HUES6 (cell line): ENCODE results near the gene PRMT2.

ENCODE experiments used
- H3K27ac ChIP-seq: 2 replicates; pipeline ENCODE4 v1.7.0; 2013; ENCODE audit warnings: low read depth, mild to moderate bottlenecking, low read length, inconsistent platforms
- H3K27me3 ChIP-seq: 2 replicates; pipeline ENCODE4 v1.6.1; 2013; ENCODE audit warnings: low read length; ENCODE audit not compliant: control insufficient read depth, insufficient read depth
- H3K36me3 ChIP-seq: 2 replicates; pipeline ENCODE4 v1.6.1; 2013; ENCODE audit warnings: low read length; ENCODE audit not compliant: control insufficient read depth, insufficient read depth
- H3K4me1 ChIP-seq: 2 replicates; pipeline ENCODE4 v1.6.1; 2013; ENCODE audit warnings: low read length; ENCODE audit not compliant: control insufficient read depth, insufficient read depth
- H3K4me3 ChIP-seq: 2 replicates; pipeline ENCODE4 v1.5.1; 2013; ENCODE audit warnings: low read depth, low read length
- H3K9ac ChIP-seq: one replicate; pipeline ENCODE4 v1.6.1; 2013; ENCODE audit warnings: mild to moderate bottlenecking, low read length
- H3K9me3 ChIP-seq: 2 replicates; pipeline ENCODE4 v1.6.1; 2013; ENCODE audit warnings: low read depth, low read length; ENCODE audit not compliant: control insufficient read depth, insufficient read depth

PRMT2 gene

DNA sequence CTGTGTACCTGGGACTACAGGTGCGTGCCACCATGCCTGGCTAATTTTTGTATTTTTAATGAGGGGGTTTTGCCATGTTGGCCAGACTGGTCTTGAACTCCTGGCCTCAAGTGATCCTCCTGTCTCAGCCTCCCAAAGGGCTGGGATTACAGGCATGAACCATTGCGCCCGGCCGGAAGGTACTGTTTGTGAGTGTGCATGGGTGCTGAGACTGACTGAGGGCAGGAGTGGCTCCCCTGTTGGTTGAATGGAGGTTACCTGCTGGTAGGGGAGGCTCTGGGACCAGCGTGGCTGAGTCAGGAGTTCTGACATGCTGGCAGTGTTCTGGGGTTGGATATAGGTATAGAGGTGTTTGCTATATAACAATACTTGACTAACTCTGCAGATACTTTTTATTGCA is 10.4 kb downstream of the PRMT2 start:
- H3K4me1 ChIP-seq: no peaks in the 10 kb centered on the region
- H3K9ac ChIP-seq: no peak overlapping the region
- H3K27me3 ChIP-seq: no peaks in the 10 kb centered on the region
- H3K9me3 ChIP-seq: no peaks in the 10 kb centered on the region
- H3K36me3 ChIP-seq: peaks cover 81% of the 10 kb centered on the region
- no peak overlapping the region for H3K27ac ChIP-seq
- no peak overlapping the region for H3K4me3 ChIP-seq

DNA sequence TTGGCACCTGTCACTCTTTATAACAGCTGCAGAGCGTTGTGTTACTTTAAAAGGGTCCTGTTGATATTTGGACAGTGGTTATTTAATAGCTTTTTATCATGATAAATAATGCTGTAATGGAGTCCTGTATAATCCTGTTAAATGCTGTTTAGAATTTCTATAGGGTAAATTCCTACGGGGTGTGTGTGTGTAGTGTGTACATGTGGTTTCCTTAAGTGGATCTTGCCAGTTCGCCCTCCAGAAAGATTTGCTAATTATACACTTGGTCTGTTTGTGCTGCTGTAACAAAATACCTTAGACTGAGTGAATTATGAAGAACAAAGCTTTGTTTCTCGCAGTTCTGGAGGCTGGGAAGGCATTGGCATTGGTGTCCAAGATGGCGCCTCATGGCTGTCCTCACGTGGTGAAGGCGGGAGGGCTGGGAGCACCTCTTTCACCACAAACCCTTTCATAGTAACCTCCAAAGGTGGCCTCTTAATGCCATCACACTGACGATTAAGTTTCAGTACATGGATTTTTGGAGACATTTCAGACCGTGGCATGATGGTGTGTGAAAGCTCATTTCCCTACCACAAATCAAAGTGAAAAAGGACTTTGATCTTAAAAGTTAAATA is 11.2 kb downstream of the PRMT2 start:
- H3K27ac ChIP-seq: no peak overlapping the region
- no peak overlapping the region for H3K4me3 ChIP-seq
- H3K9me3 ChIP-seq: no peaks in the 10 kb centered on the region
- H3K36me3 ChIP-seq: peaks cover 81% of the 10 kb centered on the region
- no peaks in the 10 kb centered on the region for H3K4me1 ChIP-seq
- H3K9ac ChIP-seq: no peak overlapping the region
- no peaks in the 10 kb centered on the region for H3K27me3 ChIP-seq

DNA sequence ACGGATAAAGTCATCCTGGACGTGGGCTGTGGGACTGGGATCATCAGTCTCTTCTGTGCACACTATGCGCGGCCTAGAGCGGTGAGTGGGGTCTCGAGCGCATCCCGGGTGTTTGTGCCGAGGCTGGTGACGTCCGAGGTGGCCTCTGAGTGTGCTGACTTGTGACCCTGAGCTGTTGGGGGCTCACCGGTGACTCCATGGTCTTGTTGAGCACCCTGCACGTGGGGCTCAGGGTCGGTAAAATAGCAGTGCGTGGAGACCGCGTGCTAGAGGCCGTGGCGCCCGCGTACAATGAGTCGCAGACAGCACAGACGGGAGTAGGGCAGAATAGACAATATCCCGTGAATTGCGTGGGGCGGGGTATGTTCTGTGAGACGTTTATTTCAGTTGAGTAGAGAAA is 13.1 kb downstream of the PRMT2 start:
- Histone ChIP-seq H3K36me3 (peaks cover 95% of the 10 kb centered on the region), H3K27me3 (no peaks in the 10 kb centered on the region), H3K4me3 (no peak overlapping the region), H3K27ac (no peak overlapping the region), H3K4me1 (no peaks in the 10 kb centered on the region), H3K9me3 (no peaks in the 10 kb centered on the region), H3K9ac (no peak overlapping the region)

DNA sequence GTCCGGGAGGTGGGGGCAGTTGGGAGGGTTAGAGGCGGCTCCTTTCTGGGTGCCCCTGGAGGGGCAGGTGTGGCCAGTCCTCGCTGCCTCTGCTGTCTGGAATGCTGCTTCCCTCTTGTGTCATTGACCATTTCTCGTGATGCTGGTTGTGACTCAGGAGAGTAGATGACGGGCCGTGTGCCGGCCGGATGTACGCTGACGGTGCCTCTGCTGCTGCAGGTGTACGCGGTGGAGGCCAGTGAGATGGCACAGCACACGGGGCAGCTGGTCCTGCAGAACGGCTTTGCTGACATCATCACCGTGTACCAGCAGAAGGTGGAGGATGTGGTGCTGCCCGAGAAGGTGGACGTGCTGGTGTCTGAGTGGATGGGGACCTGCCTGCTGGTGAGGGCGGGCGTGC is 13.9 kb downstream of the PRMT2 start:
- no peaks in the 10 kb centered on the region for H3K27me3 ChIP-seq
- H3K4me3 ChIP-seq: no peak overlapping the region
- no peaks in the 10 kb centered on the region for H3K4me1 ChIP-seq
- no peak overlapping the region for H3K9ac ChIP-seq
- H3K27ac ChIP-seq: no peak overlapping the region
- H3K36me3 ChIP-seq: peaks cover 95% of the 10 kb centered on the region
- H3K9me3 ChIP-seq: peaks cover 2% of the 10 kb centered on the region; the same call in 1 of the 2 replicates

DNA sequence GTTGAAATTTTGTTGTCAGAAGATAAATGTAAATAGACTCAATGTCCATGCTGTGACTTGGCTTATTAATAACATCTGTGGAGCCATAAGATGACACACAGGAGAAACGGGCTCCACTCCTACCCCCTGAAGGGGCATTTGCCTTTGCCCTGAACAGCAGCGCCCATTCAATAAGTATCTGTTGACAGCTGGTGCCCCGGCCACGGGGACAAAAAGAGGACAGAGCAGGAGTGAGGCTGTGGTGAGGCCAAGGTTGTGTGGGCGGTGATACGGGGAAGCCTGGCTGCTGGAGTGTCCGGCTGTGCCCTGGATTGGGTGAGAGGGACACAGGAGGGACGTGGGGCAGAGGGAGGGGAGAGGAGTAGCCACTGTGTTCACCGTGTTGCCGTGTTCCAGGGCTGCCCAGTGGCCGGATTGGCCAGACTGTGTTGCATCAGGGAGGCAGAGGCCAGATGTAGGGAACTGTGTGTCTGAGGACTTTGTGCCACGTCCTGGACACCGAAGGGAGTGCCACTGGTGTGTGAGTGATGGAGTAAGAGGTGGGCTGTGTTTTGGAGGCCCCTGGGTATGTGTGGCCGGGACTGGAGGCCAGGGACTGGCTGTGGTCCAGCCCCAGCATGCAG is 15.1 kb downstream of the PRMT2 start:
- no peak overlapping the region for H3K27ac ChIP-seq
- peaks cover 95% of the 10 kb centered on the region for H3K36me3 ChIP-seq
- no peak overlapping the region for H3K9ac ChIP-seq
- H3K4me1 ChIP-seq: no peaks in the 10 kb centered on the region
- H3K9me3 ChIP-seq: peaks cover 11% of the 10 kb centered on the region; the same call in 1 of the 2 replicates
- no peaks in the 10 kb centered on the region for H3K27me3 ChIP-seq
- no peak overlapping the region for H3K4me3 ChIP-seq

DNA sequence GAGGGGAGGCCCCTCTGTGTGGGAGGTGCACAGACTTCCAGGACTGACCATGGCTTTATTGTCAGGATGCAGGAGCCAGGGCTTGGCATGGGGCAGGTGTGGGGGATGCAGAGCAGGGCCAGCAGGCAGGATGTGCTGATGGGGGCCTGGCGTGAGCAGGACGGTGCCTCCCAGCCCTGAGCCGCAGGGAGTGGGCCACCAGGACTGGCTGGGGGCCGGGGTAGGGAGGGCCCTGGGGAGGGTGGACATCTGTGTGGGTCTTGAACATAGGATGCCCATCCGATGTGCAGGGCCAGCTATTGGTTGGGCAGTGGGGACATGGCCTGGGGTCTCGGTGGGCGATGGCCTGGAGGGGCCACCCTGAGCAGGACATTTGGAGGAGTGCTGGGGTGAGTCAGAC is 15.6 kb downstream of the PRMT2 start:
- H3K4me1 ChIP-seq: no peaks in the 10 kb centered on the region
- H3K9me3 ChIP-seq: peaks cover 15% of the 10 kb centered on the region; the same call in 1 of the 2 replicates
- peaks cover 95% of the 10 kb centered on the region for H3K36me3 ChIP-seq
- H3K27ac ChIP-seq: no peak overlapping the region
- H3K9ac ChIP-seq: no peak overlapping the region
- H3K27me3 ChIP-seq: no peaks in the 10 kb centered on the region
- H3K4me3 ChIP-seq: no peak overlapping the region

DNA sequence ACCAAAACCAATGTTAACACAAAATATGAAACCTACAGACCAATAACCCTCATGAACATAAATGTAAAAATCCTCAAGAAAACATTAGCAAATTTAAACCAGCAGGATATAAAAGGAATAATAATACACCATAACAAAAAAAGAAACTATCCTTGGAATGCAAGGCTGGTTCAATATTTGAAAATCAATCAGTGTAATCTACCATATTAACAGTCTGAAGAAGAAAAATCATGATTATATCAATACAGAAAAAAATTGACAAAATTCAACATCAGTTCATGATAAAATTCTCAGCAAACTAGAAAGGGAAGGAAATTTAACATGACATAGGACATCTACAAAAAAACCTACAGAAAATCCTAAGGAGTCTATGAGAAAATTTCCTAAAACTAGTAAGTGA is 19.8 kb downstream of the PRMT2 start:
- peaks cover 66% of the 10 kb centered on the region for H3K36me3 ChIP-seq

DNA sequence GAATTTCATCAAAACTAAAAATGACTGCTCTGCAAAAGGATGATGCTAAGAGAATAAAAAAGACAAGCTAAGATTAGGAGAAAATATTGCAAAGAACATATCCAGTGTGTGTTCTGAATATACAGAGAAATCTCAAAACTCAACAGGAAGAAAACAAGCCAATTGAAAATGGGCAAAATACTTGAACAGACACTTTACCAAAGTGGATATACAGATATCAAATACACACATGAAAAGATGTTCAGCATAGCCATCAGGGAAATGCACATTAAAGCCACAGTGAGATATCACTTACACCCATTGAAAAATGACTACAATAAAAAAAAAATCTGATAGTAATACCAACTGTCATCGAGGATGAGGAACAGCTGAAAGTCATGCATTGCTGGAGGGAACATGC is 21.3 kb downstream of the PRMT2 start:
- Histone ChIP-seq H3K27ac (no peak overlapping the region), H3K9ac (no peak overlapping the region), H3K27me3 (no peaks in the 10 kb centered on the region), H3K9me3 (peaks cover 15% of the 10 kb centered on the region; the same call in 1 of the 2 replicates), H3K4me3 (no peak overlapping the region), H3K4me1 (no peaks in the 10 kb centered on the region), H3K36me3 (peaks cover 50% of the 10 kb centered on the region)

More for the DNA sequence above, 19.8 kb downstream of the PRMT2 start:
- peaks cover 15% of the 10 kb centered on the region; the same call in 1 of the 2 replicates for H3K9me3 ChIP-seq
- no peak overlapping the region for H3K9ac ChIP-seq
- H3K4me3 ChIP-seq: no peak overlapping the region
- H3K4me1 ChIP-seq: no peaks in the 10 kb centered on the region
- H3K27me3 ChIP-seq: no peaks in the 10 kb centered on the region
- no peak overlapping the region for H3K27ac ChIP-seq

DNA sequence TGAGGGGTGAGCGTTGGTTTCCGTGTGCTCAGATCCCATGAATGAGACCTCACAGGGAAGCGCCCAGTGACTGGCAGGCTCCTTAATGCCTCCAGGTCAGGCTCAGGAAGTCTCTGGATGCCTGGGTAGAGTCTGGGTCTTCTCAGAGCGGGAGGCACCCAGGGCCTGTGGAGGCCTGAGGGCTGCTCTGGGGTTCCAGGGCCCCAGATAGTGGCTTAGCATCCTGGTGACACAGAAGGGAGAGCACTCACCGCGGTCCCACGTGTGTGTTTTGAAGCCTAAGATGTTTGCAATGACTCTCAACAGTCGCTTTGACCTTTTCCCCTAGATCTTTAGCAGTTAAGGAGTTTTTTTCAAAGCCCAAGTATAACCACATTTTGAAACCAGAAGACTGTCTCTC is 25.0 kb downstream of the PRMT2 start:
- Histone ChIP-seq H3K36me3 (peaks cover 25% of the 10 kb centered on the region), H3K9me3 (peaks cover 4% of the 10 kb centered on the region; the same call in 1 of the 2 replicates), H3K27ac (no peak overlapping the region), H3K9ac (no peak overlapping the region), H3K4me3 (no peak overlapping the region), H3K4me1 (no peaks in the 10 kb centered on the region), H3K27me3 (no peaks in the 10 kb centered on the region)

DNA sequence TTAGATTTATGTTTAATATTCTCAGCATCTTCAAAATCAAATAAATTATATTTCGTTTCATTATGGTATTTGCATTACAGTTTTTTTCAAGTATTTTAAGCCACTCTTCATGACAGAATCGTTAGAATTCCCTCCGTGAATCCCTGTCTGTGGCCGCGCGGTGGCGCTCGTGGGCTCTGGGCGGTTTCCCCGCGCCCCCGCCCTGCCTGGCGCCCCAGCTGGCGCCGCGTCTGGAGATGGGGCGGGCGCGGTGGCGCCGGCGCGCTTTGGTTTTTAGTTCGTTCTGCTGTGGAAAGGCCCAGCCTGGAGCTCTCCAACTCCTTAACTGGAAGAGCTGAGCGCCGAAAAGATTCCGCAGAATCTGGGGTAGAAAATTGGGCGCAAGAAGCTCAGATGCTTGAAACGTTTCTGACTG is 25.7 kb downstream of the PRMT2 start:
- no peaks in the 10 kb centered on the region for H3K4me1 ChIP-seq
- no peaks in the 10 kb centered on the region for H3K27me3 ChIP-seq
- H3K9me3 ChIP-seq: no peaks in the 10 kb centered on the region
- H3K4me3 ChIP-seq: peak overlapping the region; percentile 36; the same call in 1 of the 2 replicates
- no peak overlapping the region for H3K27ac ChIP-seq
- H3K36me3 ChIP-seq: peaks cover 19% of the 10 kb centered on the region
- no peak overlapping the region for H3K9ac ChIP-seq

DNA sequence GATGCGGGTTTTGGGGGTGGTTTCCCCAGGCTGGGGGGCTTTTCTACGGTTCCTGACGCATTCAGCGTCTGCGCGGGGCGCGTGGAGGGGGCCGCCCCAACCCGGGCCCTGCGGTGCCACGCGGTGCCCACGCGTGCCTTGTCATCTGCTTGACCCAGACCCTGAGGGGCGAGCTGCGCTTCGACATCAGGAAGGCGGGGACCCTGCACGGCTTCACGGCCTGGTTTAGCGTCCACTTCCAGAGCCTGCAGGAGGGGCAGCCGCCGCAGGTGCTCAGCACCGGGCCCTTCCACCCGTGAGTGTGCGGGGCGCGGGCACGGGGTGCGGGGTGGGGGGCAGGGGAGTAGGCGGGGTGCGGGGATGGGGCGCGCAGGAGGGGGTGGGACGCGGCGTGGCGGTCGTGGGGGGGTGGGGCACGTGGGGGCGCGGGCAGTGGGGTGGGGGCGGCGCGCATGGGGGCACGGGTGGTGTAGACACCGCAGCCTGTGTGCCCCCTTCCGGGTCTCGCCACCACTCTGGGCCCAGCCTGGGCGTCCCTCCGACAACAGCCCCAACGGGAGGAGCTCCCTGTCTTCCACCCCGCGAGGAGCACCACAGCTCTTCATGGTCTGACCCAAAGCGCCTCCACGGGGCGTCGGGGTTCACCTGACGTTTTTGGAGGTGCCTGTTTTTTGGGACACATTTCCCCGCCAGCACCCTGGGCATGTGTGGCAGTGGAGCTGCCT is 26.3 kb downstream of the PRMT2 start:
- Histone ChIP-seq H3K4me1 (no peaks in the 10 kb centered on the region), H3K4me3 (peak overlapping the region; percentile 36; the same call in 1 of the 2 replicates), H3K9me3 (no peaks in the 10 kb centered on the region), H3K9ac (no peak overlapping the region), H3K27me3 (peaks cover 3% of the 10 kb centered on the region; the same call in 1 of the 2 replicates), H3K36me3 (peaks cover 18% of the 10 kb centered on the region), H3K27ac (no peak overlapping the region)
